Inflammatory macrophage (primary cell): ENCODE results near the gene SH3BP4.

Experiments used
- DNase-seq, 2 donors: peaks; one replicate each; pipeline ENCODE4 v3.0.0-alpha.2; 2020 to 2022
- total RNA-seq, 18 experiments: gene quantifications; one replicate each; lab custom pipeline; 2026; ENCODE audit warnings: mixed read lengths in 6 of 18, inconsistent platforms in 2 of 18; lab: John Stamatoyannopoulos, UW

SH3BP4 gene
- 0.27 to 3.7 (median 1.1) reads per million in 18 experiments for total RNA-seq

DNA sequence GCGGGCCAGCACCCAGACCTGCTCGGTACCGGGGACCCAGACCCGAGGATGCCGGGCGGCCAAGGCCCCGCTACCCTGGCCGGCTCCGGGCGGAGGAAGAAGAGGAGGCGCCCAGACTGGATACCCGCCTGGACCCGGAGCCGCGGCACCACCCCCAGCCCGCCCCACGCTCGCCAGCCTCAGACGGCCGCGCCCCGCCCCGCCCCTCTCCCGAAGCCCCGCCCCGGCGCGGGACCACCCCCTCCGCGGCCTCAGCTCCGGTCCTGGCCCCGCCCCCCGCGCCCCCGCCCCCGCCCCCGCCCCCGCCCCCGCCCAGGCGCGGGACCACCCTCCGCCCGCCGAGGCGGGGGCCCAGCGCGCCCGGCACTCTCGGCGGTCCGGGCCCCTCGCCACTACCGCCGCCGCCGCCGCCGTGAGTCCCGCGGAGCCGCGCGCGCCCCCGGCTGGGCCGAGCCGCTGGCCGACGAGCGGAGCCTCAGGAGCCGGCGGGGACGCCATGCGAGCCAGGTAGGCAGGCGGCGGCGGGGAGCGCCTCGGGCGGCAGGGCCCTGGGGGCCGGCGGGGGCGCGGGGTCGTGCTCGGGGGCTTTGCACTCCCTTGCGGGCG, at the start of gene SH3BP4:
Gene SH3BP4 (plus strand): TSS at position 354 of the 606 bp plus-strand sequence. CDS start 82,986 bp downstream, outside the sequence.
- DNase-seq: peak in 1 of 2 donors; percentile 17

DNA sequence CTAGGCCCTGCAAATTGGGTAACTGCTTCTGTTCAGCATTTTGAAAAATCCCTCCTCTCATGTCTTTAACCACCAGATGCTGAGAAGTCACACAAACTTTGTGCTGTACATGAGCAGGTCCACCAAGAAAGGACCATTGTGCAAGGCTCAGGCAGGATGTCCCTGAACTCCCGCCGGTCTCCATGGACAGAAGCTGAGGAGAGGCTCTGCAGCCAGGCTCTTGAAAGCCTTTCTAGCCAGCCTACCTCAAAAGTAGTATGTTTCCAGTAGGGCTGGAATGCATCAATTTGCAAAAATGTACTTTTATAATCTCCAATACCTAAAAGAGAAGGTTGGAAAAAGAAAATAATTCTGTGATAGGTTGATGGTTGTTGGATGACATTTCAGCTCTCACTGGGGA, 47.0 kb upstream of the SH3BP4 start:
- no peak for DNase-seq

DNA sequence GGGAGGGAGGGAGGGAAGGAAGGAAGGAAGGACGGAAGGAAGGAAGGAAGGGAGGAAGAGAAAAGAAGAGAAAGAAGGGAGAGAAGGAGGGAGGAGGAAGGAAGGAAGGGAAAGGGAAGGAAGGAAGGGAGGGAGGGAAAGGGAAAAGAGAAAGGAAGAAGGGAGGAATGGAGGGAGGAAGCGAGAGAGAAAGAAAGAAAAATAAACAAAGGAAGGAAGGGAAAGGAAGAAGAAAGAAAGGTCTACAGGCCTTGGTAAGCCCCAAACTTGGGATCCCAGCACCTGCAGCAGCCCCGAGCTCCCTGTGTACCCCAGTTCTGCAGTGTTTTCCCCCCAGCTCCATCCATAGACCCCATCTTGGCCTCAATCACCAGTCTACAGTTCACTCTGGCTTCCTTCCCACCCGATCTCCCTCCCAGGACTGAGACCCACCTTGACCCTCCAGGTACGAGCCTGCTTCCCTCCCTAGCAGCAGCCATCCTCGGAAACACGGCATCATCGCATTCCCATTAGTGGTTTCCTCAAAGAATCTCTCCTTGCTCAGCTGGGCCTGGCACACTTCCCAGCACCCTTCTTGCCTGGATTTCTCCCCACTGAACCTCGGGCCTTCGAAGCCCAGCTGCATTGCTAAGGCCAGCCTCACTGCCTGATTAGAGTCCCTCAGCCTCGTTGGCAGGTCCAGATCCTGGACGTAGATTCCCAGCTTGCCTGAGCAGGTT, 46.1 kb upstream of the SH3BP4 start:
- DNase-seq: no peak

- DNase-seq: no peak
Measured at GRCh38 chr2:234910186-234910679, 41.6 kb upstream of the SH3BP4 start.

DNA sequence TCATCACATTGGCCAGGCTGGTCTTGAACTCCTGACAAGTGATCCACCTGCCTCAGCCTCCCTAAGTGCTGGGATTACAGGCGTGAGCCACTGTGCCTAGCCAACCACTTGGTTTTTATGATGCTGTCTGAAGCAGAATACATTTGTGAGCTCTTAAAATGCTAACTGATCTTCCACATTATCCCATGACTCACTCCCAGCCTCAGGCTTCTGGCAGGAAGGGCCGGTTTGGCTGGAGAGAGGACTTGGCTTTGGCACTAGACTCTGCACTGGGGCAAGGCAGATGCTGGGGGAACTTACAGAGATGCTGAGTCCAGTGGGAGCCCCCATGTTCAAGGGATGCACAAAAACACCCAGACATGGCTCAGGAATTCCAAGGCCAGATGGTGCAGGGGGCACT, 40.5 kb upstream of the SH3BP4 start:
- DNase-seq: no peak

GRCh38 chr2:234912437-234912836, 39.4 kb upstream of the SH3BP4 start:
- no peak for DNase-seq

- no peak for DNase-seq
Measured at GRCh38 chr2:234913208-234913626, 38.6 kb upstream of the SH3BP4 start.

DNA sequence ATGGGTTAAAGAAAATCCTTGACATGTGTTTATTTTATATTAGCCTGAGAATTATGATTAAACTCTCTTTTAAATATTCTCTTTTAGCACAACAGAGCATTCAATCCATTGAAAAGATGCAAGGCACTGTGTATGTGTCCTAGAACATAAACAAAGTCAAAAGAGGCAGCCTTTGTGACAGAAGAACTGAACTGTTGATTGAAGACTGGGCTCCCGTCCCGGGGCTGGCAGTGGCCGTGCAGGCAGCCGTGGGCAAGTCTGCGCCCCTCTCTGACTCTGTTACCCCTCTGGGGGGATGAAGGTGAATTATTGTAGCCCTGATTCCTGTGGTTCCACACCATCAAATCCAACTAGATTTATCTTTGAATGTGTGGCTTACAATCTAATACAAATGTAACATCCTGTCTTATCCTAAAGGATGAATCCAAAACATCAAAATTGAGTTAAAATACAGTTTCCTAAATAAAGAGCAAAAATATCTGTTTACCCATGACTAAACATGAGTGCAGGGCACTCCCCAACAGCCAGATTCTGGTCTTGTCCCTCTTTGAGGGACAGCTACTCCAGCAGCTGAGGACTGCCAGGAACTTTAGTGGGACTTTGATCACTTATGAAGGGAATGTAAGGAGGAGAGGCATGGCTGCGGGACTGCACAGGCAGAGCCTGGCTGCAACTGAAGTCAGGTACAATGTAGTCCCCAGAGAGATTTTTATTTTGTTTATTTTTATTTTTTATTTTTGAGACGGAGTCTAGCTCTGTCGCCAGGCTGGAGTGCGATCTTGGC, 37.3 kb upstream of the SH3BP4 start:
- no peak for DNase-seq

DNA sequence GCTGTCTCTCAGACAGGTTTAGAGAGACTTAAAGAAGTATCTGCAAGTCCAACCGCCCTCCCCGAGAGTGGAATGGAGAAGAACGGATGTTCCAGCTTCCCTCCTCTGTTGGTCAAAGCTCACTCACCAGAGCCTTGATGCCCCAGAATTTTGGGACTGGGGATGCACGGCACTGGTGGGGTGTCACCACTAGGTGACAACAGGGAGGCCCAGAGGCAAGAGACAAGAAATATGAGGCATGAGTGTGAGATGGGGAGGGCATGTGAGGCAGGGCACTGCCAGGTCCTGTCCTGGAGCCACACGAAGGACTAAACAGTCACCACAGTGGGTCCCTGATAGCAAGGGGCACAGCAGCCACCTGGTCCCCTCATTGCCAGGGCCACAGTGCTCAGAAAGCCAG, 35.1 kb upstream of the SH3BP4 start:
- DNase-seq: no peak

DNA sequence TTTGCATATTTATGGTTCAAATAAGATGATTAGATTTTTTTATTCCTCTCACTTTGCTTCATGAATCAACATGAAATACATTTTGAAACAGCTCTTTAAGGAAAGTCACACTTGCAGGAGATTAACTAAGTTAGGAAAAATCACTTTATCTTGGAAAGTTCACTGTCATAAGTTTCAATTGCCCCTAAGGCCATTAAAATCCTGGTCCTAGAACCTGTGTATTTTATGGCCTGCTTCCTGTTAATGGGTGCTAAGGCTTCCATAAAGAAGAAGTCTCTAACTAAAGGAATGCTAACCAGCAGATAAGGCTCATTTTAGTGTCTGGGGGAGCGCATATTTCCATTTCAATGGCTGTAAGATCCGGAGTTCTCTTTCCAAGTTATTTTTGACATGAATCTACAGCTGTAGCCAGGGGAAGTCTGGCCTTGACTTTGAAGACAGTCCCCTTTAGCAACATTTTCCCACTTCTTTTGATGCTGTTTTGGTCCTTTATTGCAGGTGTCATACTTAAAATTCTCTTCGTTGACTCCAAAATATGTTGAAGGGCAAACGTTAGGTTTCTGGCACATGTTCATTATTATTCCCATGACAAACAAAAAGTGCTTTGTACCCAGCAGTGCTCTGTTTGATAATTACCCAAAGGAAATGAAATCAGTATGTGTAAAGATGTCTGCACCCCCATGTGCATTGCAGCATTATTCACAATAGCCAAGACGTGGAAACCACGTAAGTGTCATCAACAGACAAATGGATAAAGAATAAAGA, 34.4 kb upstream of the SH3BP4 start:
- no peak for DNase-seq

GRCh38 chr2:234919711-234920110, 32.1 kb upstream of the SH3BP4 start:
- no peak for DNase-seq

DNA sequence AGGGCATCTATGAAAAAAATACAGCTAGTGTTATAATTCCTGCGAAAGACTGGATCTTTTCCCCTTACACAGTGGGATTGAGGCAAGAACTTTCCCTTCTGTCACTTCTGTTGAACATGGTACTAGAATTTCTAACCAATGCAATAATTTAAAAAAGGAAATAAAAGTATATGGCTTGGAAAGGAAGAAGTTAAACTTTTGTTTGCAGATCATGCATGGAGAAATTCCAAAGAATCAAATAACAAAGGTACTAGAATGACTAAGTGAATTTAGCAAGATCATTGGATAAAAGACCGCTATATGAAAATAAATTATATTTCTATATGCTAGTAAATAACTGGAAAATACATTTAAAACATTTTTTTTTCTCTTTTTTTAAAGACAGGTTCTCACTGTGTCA, 31.0 kb upstream of the SH3BP4 start:
- DNase-seq: no peak

- no peak for DNase-seq
Measured at GRCh38 chr2:234929002-234929401, 22.8 kb upstream of the SH3BP4 start.

GRCh38 chr2:234930397-234930796, 21.4 kb upstream of the SH3BP4 start:
- no peak for DNase-seq

DNA sequence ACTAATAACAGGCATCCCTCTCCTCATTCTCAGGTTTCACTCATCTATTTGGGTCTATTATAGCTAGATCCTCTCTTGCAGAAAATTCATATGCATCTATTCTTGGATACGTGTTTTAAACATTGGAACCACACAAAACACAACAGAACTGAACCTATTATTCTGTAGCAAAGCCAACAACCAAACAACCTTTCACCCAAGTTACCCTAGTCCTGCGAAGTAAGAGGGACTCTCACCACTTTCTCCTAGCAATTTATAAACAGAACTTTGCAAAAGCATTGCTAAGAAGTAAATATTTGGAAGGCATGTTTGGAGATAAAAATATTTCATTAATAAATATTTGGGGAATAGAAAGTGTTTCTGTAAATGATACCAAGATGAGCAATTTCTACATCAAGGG, 20.4 kb upstream of the SH3BP4 start:
- DNase-seq: no peak

- no peak for DNase-seq
Measured at GRCh38 chr2:234932591-234933168, 19.1 kb upstream of the SH3BP4 start.

DNA sequence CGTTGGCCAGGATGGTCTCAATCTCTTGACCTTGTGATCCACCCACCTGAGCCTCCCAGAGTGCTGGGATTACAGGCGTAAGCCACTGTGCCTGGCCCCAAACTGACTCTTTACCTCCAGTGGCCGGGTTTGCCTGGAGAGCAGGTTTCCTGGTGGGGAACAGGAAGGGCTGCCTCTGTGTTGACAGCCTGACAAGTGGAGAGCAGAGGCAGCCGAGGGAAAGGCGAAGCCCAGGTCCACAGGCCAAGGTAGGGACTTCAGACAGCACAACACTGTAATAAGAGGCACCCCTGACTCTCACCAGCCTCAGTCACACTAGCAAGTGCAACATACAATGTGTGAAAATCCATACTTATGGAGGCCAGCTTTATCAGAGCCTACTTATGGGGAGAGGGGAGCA, 16.5 kb upstream of the SH3BP4 start:
- DNase-seq: no peak

DNA sequence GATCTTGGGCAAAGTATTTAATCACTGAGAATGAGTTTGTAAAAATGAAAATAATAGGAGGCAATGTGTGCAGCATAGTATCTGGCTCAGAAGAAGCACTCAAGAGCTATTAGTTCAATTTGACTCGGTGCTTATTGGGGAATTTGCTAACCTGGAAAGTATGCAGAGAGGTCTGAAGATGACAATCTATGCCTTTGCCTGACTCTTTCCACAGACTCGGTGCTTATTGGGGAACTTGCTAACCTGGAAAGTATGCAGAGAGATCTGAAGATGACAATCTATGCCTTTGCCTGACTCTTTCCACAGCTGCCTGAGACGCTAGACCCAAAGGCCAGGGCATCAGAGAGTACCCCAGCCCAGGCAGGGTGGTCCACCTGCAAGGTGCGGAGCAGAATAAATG, 12.2 kb upstream of the SH3BP4 start:
- no peak for DNase-seq

- DNase-seq: peak in 1 of 2 donors; percentile 14
Measured at GRCh38 chr2:234939996-234940395, 11.8 kb upstream of the SH3BP4 start.

- no peak for DNase-seq
Measured at GRCh38 chr2:234940527-234940926, 11.3 kb upstream of the SH3BP4 start.

GRCh38 chr2:234945339-234945873, 6.4 kb upstream of the SH3BP4 start:
- DNase-seq: no peak

GRCh38 chr2:234947556-234947955, 4.3 kb upstream of the SH3BP4 start:
- no peak for DNase-seq
